NCI-H446 (cell line): ENCODE data around the gene FAM24B.
"Not testable (repeated sequence)": the region's sequence is repeated elsewhere in the genome, so short reads cannot be mapped to it uniquely, and the experiment has no call there.

Experiments used
- DNase-seq, 2 experiments: peaks; one replicate each; lab custom pipeline; 2025; lab: John Stamatoyannopoulos, UW

The FAM24B gene

DNA sequence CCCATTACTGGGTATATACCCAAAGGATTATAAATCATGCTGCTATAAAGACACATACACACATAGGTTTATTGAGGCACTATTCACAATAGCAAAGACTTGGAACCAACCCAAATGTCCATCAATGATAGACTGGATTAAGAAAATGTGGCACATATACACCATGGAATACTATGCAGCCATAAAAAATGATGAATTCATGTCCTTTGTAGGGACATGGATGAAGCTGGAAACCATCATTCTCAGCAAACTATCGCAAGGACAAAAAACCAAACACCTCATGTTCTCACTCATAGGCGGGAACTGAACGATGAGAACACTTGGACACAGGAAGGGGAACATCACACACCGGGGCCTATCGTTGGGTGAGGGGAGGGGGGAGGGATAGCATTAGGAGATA is 21.3 kb downstream of the FAM24B start:
- DNase-seq = not testable (repeated sequence)

DNA sequence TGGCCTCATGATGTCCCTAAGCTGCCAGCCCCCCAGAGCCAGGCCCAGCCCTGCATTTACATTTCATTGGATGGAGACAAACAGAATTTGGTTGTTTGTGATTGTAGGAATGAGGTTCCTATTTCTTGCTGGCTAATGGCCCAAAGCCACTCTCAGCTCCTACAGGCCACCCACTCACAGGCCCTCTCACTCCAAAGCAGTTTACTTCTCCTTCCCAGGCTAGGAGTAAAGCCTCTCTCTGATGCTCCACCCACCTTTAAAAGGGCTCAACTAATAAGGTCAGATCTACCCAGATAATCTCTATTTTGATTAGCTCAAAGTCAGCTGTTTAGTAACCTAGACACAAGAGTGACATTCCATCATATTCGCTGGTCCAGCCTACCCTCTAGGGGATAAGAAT is 22.5 kb downstream of the FAM24B start:
- no peak for DNase-seq

GRCh38 chr10:122855745-122856144 is 23.6 kb downstream of the FAM24B start:
- DNase-seq = no peak

DNA sequence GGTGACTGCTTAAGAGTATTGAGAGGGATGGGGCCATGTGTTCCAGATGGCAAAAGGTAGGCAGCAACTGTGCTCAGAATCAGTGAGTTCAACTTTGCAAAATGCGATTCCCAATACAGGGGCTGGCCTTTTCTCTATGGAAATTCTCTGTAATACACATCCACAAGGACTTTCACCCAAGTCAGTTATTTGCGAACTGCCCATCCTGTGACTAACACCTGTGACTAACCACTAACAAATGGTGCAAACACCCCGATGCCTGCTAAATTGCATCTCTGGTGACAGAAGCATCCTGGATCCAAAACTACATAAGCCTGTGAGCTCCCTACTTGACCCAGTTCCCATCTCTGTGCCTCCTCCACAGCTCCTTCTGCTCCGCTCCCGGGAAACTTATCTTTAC is 24.7 kb downstream of the FAM24B start:
- DNase-seq = no peak

- no peak for DNase-seq
Measured at GRCh38 chr10:122853665-122854313, 25.6 kb downstream of the FAM24B start.

DNA sequence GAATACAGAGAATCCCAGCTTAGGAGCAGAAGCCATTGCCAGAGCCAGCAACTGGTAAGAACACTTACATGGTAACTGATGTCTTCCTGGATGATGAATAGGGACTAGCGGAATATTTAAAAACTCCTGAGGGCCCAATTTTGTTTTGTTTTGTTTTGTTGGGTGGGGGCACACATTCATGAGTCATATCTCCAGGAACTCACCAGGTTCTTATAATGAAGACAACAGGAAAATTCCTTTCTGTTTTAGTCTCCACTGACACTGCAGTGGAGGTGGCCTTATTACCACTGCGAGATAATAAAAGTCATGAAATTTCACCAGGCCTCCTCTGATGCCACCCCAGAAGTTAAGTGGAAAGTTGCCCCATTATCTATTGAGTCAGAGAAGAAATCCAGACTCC is 27.1 kb downstream of the FAM24B start:
- no peak for DNase-seq

- DNase-seq = no peak
Measured at GRCh38 chr10:122850705-122851640, 28.4 kb downstream of the FAM24B start.

DNA sequence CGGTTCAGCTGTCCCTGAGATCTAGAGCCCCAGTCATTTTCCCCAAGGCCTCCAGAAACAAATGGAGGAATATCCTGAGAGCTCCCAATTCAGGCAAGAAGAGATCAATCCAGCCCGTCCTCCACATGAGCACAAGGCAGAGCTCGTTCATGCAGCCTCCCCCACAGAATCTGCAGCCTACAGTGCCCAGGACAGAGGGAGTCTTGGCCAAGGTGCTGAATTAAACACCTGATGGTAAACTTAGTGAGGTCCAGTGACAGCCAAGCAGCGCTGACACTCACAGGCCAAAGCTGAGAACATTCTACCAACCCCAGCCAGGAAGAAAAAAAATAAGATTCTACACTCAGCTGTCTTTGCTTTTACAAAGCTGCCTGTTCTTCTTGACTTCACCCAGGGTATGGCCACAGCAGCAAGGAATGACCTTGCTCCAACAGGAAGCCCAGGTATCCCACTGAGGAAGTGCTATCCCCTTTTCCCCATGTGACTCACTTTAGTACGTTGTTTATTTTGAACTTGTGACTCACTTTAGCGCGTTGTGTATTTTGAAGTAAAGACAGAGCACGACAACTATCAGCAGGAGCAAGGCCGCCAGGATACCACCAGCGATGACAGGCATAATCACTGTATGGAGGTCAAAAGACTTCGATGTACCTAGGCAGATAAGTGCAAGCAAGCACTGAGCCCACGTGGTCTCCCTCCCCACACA is 29.3 kb downstream of the FAM24B start:
- no peak for DNase-seq

GRCh38 chr10:122849090-122849489 is 30.3 kb downstream of the FAM24B start:
- DNase-seq = no peak

GRCh38 chr10:122847782-122848604 is 31.4 kb downstream of the FAM24B start:
- DNase-seq = no peak

DNA sequence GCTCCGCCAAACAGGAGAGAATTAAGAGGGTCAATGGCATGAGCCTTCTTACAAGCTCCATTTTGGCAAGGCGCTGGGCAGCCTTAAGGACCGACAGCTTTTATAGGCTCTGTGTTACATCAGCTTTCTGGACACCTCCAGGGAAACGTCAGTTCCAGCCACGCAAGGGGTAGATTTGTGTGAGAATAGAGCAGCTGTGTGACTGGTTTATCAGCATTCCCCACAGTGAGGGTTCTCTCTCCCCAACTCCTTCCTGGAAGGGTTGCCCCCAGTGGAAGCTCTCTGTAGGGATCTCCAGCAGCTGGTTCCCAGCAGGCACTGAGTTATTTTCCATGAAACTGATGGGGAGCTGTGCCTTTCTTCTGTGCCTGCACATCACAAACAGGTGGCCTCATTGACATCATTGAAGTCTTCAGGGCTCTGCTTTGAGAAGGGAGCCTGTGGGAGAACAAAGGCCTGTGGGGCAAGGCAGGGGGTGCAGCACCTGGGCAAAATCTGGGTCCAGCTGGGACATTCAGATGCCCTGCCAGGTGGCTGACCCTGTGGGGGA is 33.5 kb downstream of the FAM24B start, which contains the start of gene CUZD1:
Gene CUZD1, minus strand, starts transcription at position 75 of the 550 bp plus-strand sequence. Its CDS starts 14 bp downstream, at position 61.
- no peak for DNase-seq

- DNase-seq = no peak
Measured at GRCh38 chr10:122844146-122844545, 35.2 kb downstream of the FAM24B start.

DNA sequence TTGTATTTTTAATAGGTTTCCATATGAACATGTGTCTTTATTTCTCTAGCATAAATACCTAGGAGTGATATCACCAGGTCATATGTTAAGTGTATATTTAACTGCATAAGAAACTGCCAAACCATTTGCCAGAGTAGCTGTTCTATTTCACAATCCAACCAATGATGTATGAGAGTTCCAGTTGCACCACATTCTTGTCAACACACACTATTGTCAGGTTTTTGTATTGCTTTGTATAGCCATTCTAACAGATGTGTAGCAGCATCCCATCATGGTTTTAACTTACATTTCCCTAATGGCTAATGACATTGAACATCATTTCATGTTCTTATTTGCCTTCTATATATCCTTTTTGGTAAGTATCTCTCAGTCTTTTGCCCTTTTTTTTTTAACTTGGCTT is 37.8 kb downstream of the FAM24B start:
- DNase-seq = no peak

DNA sequence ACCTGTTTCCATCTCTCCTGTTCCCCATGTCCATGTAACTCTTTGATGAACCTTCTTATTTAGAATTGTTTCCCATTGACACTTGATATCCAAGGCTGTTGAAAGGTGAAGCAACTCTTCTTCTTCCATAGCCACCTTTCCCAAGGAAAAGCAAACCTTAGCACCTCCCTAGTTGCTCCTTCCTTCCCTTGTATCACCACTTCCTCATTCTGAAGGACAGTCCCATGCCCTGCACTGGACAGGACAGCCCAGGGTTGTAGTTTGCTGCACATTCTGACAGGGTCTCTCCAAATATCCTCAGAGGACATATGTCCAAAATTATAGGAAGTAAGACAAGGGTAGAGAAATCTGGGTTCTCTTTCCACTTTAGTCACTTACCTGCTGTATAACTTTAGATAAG is 39.9 kb downstream of the FAM24B start:
- DNase-seq = no peak

- DNase-seq = no peak
Measured at GRCh38 chr10:122838880-122839279, 40.5 kb downstream of the FAM24B start.

- no peak for DNase-seq
Measured at GRCh38 chr10:122835908-122836307, 43.5 kb downstream of the FAM24B start.

GRCh38 chr10:122830965-122831353 is 48.4 kb downstream of the FAM24B start:
- DNase-seq = no peak

GRCh38 chr10:122830273-122830964 is 49.0 kb downstream of the FAM24B start:
- no peak for DNase-seq

DNA sequence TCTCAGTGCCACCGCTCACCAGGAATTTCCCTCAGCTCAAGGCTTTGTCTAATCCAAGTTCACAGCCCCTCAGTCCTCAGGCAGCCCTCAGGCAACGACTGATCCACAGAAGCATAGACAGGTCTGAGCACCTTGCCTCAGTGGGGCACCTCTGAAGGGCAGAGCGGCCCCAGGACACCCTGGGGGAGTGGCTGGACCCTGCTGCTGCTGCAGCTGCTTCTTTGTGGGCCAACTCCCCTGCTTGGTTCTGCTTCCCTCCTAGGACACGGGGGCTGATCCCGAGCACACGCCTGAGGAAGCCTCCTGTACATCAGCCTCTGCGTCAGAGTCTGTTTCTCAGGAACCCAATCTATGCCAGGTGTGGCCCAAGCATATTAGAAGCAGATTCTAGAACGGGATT is 49.9 kb downstream of the FAM24B start:
- no peak for DNase-seq

GRCh38 chr10:122828716-122829255 is 50.6 kb downstream of the FAM24B start:
- no peak for DNase-seq

GRCh38 chr10:122827302-122827701 is 52.1 kb downstream of the FAM24B start:
- DNase-seq = no peak
